Measurements from ENCODE around the gene TBX21.

TBX21 gene

DNA sequence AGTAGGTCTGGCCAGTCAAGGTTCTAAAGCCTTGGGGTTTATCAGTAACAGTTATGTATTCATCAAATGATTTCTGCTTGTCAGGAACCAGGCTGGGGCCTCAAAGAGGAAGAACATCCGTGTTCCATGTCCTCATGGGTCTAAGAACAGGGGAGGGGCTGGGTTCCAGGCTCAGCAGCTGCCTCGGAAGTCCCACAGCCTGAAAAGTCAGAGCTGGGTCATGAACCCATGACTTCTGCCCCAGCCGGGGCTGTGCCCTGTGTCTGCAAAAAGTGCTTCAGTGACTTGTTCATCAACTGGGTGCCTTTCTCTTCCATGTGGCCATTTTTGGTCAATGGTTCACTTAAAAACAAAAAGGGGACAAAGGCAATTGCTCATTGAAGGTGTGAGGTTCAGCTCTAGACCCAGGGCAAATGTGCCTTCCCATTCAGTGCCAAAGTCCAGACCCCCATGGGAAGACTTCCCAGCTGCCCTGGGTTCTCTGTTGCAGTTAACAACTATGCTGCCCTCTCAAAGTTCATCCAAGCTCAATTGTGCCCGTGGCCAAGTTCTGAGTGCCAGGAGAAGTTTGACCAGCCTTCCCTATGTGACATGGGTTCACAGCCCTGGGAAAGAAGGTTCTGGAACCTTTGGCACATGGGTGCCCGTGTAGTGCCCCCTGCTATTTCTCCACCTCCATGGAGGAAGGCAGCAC lies 20.6 kb upstream of the TBX21 start:
- in situ Hi-C loops (cut with MboI; ENCODE audit: low sequenced_read_pairs) = no loop called here

DNA sequence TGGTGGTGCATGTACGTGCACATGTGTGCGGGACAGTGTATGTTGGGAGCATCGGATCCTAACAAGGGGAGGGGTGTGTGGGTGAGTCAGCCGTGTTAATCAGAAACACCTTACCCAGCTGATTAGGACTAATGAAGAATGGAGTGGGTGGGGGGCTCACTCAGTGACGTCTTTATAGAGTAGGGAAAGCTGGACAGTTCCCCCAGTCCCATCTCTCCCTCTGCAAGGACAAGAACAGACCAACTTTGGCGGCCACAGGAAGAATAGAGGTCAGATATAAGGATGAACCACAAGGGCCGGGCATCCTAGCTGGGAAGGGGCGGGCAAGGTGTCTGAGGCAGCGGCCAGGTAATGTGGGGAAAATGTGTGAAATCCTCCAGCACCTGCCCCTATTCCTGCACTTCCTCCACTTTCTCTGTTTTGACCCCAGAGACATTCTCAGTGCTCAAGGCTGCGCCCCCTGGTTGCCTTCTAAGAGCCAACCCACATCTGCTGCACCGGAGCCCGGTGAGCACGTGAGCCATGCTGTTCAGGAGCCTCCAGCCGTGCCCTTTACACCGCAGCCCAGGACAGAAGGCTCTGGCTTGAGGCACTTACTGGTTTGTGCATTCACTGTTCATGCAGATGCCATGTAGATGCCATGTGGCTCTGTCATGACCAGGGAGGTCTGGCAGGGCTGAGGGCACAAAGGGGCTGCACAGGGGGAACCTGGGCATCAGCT lies 18.9 kb upstream of the TBX21 start:
- in situ Hi-C loops (cut with MboI; ENCODE audit: low sequenced_read_pairs) = no loop called here

DNA sequence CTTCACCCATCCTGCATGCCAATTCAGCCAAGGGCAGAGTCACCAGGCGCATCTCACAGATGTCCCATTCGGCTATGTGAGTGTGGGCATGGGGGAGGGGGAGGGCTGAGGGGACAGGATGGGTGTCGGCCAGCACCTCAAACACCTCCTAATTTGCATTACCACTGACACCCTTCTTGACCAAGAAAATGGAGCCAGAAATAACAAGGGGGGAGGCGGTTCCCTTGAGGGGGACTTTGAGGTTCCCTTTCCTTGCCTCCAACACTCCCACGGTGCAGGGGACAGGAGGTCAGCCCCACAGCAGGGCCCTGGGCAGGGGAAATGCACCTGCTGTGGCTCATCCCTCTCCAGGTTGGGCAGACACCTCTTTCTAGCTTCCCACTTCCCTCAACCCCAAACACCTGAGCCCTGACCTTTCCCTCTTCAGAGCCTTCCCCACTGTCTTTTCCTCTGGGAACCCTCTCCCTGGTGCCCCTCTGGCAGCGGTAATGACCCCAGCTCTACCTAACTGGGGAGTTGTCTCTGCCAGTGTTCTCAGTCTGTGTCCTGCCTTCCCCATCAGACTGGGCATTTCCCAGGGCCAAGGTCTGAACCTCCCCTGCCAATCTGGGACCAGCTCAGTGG lies 18.2 kb upstream of the TBX21 start:
- in situ Hi-C loops (cut with MboI; ENCODE audit: low sequenced_read_pairs) = no loop called here

DNA sequence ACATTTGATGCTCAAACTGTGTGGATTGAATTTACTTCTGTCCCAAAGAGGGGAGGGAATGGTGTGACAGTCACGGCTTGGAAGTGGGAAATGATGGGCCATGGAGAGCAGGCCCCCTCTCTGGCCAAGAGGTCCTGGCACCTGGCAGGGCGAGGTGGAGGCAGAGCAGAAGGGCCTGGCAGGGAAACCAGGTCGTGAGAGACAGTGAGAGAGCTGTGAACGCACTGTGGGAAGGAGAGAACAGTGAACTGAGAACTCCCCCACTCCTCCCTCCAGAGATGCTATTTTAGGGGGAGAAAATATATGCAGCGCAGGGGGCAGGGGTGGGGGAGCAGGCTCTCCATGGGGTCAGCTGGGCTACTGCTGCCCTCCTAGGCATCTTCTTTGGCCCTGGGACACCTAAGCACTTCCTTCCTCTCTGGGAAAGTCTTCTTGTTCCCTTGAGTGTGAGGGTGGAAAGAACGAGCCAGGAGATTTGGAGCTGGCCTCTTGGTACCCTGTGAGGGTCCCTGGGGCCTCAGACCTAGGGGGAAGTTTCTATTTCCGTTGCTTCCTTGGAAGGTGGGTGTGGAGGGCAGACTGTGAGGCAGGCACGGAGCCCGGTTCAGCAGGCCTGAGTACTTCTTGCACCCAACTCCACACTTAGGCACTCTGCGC lies 17.2 kb upstream of the TBX21 start:
- in situ Hi-C loops (cut with MboI; ENCODE audit: low sequenced_read_pairs) = no loop called here

DNA sequence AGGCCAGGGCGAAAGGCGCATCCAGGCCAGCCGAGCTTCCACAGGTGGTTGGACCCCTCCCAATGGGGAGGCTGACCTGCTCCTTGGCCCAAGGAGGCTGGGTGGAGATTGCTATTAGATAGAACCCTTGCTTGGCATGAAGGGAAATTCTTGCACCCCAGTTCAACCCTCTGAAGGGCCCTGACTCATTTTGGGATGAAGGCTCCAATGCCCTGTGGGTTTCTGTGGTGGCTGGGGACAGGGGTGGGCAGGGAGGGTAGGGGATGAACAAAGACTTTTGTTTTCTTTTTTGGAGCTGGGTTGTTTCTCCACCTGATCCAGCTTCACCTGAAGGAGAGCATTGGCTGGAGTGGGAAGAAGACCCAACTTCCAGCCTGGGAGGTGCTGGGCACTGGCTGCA lies 16.7 kb upstream of the TBX21 start:
- in situ Hi-C loops (cut with MboI; ENCODE audit: low sequenced_read_pairs) = no loop called here

DNA sequence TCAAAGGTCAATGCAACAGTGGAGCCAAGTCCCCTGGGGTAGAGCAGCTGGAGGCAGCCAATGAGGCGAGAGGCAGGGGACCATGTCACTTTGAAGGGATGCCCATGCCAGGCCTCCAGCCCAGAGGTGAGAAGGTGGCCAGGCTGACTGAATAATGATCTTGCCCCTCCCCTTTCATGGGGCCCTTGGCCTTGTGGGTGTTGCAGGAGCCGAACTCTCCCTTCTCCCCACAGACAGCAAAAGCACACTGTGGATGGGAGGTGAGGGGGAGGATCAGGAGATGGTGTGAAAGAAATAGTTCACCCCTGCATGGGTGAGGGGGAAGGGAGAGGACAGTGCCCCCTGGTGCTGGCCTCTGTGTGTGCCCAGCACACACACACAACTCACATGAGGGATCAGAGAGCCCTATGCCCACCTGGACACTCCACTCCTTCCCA lies 15.8 kb upstream of the TBX21 start:
- in situ Hi-C loops (cut with MboI; ENCODE audit: low sequenced_read_pairs) = no loop called here

DNA sequence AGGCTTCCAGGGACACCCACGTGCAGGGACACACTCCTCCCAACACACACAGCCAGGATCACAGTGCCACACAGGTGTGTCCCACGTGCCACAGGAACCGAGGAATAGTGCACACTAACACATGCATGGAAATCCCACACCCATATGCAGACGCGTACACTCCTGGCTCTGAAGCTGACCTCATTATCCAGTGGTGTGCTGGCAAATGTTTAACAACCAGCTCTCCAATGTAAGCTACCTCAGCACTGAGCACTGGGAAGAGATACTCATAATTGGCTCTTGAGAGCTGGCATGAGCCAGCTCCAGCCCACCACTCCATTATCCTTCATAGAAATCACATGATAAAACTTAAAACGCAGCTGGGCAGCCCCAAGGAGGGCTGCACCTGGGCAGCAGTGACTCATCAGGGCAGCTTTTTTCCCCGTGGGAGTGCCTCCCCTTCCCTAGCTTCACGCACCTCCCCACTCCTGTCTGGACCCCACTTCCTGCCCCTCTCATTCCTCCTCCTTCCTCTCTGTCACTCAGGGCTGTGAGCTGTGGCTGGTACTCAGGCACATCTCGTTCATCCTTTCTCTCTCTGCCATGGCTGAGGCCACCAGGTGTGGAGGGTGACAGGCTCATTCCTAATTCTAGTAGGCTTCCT lies 14.9 kb upstream of the TBX21 start:
- in situ Hi-C loops (cut with MboI; ENCODE audit: low sequenced_read_pairs) = no loop called here

DNA sequence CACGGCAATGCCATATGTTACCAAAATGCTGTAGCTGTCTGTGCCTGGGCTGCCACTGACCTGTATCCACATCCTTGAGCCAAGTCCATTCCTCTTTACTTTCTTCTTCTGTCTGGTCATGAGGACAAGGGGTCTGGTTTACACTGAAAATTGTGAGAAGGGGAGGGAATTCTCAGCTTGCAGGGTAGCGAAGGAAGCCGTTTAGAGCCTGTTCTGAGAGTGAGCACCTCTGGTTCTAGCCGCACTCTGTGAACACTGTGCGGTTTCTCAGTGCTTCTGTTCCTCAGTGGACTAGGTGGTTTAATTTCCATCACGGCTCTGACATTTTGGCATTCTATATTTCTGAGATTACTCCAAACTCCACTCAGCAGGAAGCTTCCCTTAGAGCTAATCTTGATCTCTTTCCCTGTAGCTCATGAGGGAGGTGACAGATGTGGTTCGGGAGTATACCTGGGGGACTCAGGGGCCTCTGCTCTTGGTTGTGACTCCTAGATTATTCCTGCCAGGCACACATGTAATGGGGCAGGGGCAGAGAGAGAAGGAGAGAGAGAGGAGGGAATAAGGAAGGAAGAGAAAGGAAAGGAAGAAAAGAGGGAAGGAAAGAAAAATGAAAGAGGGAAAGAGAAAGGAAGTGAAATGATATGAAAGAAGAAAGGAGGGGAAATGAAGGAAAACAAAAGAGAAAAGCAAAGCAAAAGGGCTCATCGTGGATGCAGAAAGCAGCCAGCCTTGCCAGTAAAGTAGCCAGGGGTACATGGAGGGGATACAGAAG lies 14.2 kb upstream of the TBX21 start:
- in situ Hi-C loops (cut with MboI; ENCODE audit: low sequenced_read_pairs) = no loop called here

DNA sequence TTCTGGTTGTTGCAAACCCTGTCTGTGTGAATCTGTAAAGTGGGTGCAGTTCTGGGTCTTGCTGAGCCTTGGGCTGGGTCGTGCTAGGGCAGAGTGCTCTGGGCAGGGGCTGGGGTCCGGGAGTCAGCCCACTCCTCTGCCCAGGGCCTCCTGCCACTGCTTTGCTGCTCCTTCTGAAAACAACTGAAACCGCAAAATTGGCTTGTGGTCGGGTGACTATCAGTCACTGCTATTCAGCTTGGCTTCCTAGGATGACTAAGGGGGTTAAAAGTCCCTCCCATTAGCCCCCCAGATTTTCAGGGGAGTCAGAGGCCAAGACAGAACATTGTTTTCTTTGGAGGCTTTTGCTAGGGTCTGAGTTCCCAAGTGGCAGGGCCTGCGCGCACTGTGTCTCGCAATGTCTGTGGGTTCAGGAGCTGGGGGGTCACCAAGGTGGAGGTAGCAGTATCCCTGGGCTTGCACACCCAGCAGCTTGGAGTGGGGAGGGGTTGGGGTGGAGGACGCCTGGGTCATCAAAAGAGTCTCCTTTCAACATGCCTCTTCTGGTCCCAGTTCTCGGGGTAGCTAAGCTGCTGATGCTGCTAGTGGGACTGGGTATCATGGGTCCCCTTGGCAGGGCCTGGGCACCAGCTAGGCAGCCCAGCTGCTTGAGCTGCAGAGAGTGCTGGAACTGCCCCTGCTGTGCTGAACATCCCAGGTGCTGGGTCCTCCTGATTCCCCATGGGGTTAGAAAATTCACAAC lies 13.5 kb upstream of the TBX21 start:
- in situ Hi-C loops (cut with MboI; ENCODE audit: low sequenced_read_pairs) = loop anchor here (5.0 kb wide), 1 partner anchor 48 kb away; no protein-coding TSS in a partner anchor

DNA sequence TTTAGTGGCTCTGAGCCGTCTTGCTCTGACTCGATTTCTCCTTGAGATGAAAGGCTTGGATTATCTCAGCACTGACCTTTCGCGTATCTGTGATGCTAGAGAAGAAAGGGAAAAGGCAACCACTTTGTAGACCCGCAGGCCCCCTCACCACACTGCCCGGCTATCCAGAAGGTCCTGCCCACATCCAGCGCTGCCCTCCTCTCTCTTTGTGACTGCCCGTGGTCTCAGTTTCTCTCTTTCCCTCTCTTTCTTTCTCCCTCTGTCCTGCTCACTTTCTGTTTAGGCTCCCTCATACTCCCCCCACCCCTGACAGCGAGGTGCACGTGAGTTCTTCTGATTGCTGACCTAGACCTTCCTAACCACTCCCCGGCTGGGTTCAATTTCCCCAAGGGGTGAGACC lies 12.8 kb upstream of the TBX21 start:
- in situ Hi-C loops (cut with MboI; ENCODE audit: low sequenced_read_pairs) = loop anchor here (5.0 kb wide), 1 partner anchor 47 kb away; no protein-coding TSS in a partner anchor

DNA sequence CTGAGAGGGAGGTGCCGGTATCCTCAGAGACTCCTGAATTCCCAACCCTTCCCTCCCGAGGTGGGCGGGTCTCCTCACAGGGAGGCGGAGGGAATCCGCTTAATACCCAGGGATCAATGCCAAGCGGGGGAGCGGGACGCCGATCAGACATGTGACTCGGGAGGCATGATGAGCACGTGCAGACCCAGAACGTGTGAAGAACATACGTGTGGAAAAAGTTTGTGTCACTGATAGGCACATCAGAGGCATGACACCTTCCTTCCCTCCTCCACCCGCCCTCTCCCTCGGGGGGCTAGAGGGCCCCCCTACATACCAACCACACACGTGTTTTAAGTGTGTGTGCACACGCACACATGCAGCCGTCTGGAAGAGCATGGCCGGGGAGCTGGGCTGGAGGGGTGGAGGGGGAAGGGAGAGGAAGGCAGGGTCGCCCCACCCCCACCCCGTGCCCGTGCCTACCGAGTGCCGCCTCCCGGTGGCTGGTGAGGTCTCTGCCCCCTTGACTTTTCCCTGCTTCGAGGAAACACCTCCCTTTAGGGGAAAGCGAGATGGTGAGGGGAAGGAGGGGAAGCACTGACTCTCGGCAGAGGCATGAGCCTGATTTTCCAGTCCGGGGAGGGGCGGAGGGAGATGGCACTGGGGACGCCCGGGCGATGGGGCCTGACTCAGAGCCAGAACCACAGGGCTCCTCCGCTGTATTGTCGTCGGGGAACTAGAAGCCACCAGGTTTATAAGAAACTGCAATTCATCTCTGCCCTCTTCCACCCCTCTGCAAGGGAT lies 12.1 kb upstream of the TBX21 start:
- in situ Hi-C loops (cut with MboI; ENCODE audit: low sequenced_read_pairs) = loop anchor here (5.0 kb wide), 1 partner anchor 46 kb away; no protein-coding TSS in a partner anchor

DNA sequence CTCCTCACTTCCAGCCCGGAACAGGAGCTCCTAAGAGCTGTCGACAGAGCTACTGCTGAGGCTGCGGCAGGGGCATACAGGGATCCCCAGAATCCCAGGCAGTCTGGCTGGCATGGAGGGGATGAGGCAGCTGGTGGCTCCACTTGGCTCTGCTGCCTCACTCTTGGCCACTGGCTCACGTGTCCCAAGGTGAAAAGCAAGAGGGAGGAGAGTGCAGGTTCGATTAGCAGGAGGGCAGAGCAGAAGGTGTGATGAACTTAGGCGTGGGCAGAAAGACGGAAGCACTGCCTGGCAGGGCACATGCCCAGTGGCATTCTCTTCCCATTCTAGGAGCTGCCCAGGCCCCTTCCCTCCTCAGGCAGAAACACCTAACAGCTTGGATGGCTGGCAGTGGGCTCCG lies 11.3 kb upstream of the TBX21 start:
- in situ Hi-C loops (cut with MboI; ENCODE audit: low sequenced_read_pairs) = loop anchor here (5.0 kb wide), 1 partner anchor 46 kb away; no protein-coding TSS in a partner anchor

DNA sequence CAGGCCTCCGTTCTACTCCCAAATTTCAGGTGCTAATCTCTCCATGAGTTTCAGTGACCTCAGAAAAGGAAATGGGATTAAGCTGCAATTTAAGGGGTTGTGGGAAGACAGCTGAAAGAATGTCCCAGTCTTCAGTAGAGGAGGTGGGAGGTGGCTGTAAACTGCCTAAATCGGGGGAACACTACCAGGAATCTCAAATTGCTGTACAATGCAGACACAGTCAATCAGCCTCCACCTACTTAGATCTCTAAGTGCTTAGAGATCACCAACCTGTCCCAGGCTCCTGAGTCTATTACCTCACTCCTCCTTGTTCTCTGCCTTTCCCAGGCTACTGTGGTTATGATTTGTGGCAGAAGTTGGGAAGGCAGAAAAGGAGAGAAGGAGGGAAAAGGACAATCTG lies 8.3 kb upstream of the TBX21 start:
- in situ Hi-C loops (cut with MboI; ENCODE audit: low sequenced_read_pairs) = loop anchor here (5.0 kb wide), 1 partner anchor 43 kb away; no protein-coding TSS in a partner anchor

DNA sequence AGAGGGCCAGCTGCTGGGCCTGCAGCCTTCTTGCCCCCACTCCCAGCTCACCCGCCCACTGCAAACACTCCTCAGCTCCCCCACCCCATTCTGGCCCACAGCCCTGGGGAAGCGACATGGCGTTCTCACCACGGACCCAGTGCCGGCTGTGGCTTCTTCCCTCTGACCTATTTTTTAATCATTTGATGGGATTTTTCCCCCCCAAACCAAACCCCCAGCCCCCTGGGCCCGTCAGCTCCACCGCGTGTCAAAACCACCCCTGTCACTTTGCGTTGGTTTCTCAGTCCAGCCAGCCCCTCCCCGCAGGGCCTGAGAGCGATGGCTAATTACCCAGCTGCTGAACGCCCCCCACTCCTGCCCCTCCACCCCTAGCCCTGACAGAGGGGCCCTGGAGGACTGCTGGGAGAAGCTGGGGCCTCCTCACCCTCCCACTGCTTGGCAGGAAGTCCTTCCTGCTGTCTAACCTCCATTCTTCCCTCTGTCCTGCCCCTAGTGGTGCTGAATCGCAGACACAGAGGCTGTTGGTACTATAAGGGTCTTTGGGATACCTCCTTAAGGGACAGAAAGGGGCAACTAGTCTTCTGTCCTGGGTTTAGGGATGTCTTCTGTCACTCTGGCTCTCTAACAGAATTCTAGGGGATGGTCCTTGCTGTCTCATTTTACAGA lies 7.5 kb upstream of the TBX21 start:
- in situ Hi-C loops (cut with MboI; ENCODE audit: low sequenced_read_pairs) = no loop called here

DNA sequence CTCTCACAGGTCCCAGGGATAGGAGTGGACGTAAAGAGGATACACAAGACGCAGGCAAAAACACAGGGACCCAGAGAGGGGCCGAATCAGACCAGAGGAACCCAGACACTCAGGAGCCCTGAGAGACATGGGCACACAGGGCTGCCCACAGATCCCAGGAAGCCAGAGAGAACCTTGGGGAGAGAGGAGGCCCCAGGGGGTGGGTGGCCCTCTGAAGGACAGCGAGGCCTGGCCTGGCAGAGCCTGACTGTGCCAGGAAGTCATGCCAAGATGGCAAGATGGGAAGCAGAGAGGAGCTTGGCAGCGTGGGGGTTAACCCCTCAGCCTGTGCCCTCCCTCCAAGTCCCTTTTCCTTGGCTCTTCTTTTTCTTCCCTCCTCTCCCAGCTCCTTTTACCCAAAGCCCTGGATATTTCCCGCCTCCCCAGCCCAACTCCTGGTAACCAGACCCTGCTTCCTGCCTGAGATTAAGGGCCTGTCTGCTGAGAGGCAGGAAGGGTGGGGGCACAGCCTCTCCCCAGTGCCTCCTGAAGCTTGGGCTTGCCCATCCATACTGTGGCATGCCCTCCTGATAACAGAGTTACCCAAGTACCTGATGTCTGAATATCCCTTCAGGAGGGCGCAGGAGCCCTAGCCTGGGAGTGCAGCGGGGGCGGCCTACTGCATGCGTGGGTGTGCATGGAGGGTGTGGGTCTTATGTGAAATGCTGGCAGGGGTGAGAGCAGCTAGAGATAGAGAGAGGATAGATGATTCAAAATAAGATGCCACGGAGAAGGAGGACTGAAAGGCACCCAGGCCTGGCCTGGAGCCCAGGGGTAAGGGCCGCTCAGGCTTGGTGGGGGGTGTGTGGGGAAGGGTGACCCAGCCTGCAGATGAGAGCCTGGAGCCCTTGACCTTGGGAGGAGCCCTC lies 6.0 kb upstream of the TBX21 start:
- in situ Hi-C loops (cut with MboI; ENCODE audit: low sequenced_read_pairs) = no loop called here

DNA sequence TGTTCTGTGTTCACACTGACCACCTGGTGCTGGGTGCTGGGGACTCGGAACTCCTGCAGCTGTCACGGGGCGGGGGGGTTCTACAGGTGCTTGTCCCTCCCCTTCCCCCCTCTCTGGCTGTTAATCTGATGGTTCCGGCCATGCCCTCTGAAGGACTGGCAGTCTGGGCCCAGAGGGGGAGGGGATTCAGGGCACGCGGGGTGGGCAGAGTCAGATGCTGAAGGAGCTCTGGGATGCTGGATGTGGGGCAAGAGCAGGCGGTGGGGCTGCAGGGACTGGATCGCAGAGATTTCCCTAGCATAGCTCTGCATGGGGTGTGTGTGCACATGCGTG lies 5.4 kb upstream of the TBX21 start:
- in situ Hi-C loops (cut with MboI; ENCODE audit: low sequenced_read_pairs) = no loop called here

DNA sequence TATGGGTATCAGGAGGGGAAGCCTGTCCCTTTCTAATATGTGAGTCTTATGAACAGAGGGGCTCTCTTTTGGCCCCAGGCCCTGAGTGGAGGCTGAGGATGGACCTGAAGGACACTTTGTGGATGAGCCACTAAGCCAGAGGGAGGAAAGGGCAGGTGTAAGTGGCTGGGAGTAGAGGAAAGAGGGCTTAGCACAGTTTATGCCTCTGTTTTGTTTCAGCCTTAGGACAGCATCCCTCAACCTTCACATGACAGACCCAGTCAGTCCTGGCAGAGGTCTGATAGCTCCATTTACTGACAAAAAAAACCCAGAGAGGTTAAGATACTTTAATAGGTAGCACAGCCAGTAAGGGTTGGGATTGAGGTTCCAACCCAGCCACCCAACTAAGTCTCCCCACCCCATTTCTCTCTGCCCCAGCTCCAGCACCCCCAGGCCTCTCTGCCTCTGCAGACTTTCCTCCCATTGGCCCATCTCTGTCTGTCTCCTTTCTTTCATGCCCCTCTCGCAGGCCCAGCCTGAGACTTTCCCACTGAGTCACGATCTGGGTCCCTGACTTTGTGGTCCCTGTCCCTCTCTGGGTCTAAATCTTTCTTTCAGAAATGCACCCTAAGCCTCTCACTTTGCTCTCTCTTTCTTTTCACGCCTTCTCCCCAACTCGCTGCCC lies 4.7 kb upstream of the TBX21 start:
- in situ Hi-C loops (cut with MboI; ENCODE audit: low sequenced_read_pairs) = no loop called here
